Astrocyte of the spinal cord (primary cell): ENCODE results near the gene SLC22A8.

Experiments used
- DNase-seq: peaks from one replicate; pipeline ENCODE4 v3.0.0; 2011; ENCODE audit warnings: low read depth, low spot score
- H3K4me3 ChIP-seq: 2 replicates; pipeline ENCODE4 v1.5.1; 2011; ENCODE audit warnings: low read depth, mild to moderate bottlenecking, low read length, moderate library complexity
- CTCF ChIP-seq: IDR thresholded peaks from 2 replicates; pipeline ENCODE4 v1.5.1; 2012; ENCODE audit warnings: low read depth, mild to moderate bottlenecking, low read length, inconsistent platforms
- in situ Hi-C: cut with HindIII; loops from 2 replicates; pipeline ENCODE4 v1.10.0; 2017; ENCODE audit warnings: low sequenced_read_pairs

SLC22A8 gene

GRCh38 chr11:63012430-63012829 is 3.2 kb downstream of the SLC22A8 start:
- in situ Hi-C loops = loop anchor here (25.0 kb wide), 1 partner anchor 100 kb away; the partner anchor contains the start of gene CHRM1
- H3K4me3 ChIP-seq = no peak overlapping the region
- TF ChIP-seq CTCF = no peak
- DNase-seq = no peak

- no peak for TF ChIP-seq CTCF
- in situ Hi-C loops = loop anchor here (25.0 kb wide), 1 partner anchor 99 kb away; the partner anchor contains the start of gene CHRM1
- no peak overlapping the region for H3K4me3 ChIP-seq
- no peak for DNase-seq
These were observed 4.7 kb downstream of the SLC22A8 start for GRCh38 chr11:63010934-63011439.

- in situ Hi-C loops = loop anchor here (25.0 kb wide), 1 partner anchor 96 kb away; the partner anchor contains the start of gene CHRM1
- DNase-seq = no peak
- H3K4me3 ChIP-seq = no peak overlapping the region
- no peak for TF ChIP-seq CTCF
These were observed 7.7 kb downstream of the SLC22A8 start for GRCh38 chr11:63007920-63008319.

- DNase-seq = no peak
- in situ Hi-C loops = loop anchor here (25.0 kb wide), 1 partner anchor 89 kb away; the partner anchor contains the start of gene CHRM1
- no peak overlapping the region for H3K4me3 ChIP-seq
- TF ChIP-seq CTCF = no peak
These were observed 14.2 kb downstream of the SLC22A8 start for GRCh38 chr11:63001456-63001855.

GRCh38 chr11:62999649-63000048 is 16.0 kb downstream of the SLC22A8 start:
- in situ Hi-C loops = loop anchor here (25.0 kb wide), 1 partner anchor 87 kb away; the partner anchor contains the start of gene CHRM1
- no peak for DNase-seq
- no peak for TF ChIP-seq CTCF
- no peak overlapping the region for H3K4me3 ChIP-seq

GRCh38 chr11:62999156-62999555 is 16.5 kb downstream of the SLC22A8 start:
- in situ Hi-C loops = no loop called here
- TF ChIP-seq CTCF = no peak
- no peak for DNase-seq
- no peak overlapping the region for H3K4me3 ChIP-seq
